Large intestine (tissue), 3 donors: ENCODE measurements around the gene GTPBP3. TPM values are rescaled to one million over a fixed set of nuclear protein-coding genes. Genes with fewer than 3 reads are reported as not detected.

ENCODE experiments used
- DNase-seq, 2 donors: peaks; one replicate each; pipeline versions ENCODE4 v3.0.0 to v3.0.0-alpha.2; 2013
- H3K27ac ChIP-seq: one replicate; pipeline ENCODE4 v1.5.1; 2013; ENCODE audit warnings: low read length
- H3K27me3 ChIP-seq: 2 replicates; pipeline ENCODE4 v1.6.1; 2013; ENCODE audit warnings: low read length; ENCODE audit not compliant: control insufficient read depth, insufficient read depth
- H3K36me3 ChIP-seq: 2 replicates; pipeline ENCODE4 v1.6.1; 2013; ENCODE audit warnings: low read length; ENCODE audit not compliant: control insufficient read depth, insufficient read depth
- H3K4me1 ChIP-seq: one replicate; pipeline ENCODE4 v1.6.1; 2013; ENCODE audit warnings: low read length; ENCODE audit not compliant: control insufficient read depth, insufficient read depth
- H3K4me3 ChIP-seq: one replicate; pipeline ENCODE4 v1.5.1; 2013; ENCODE audit warnings: low read length
- H3K9me3 ChIP-seq: one replicate; pipeline ENCODE4 v1.6.1; 2013; ENCODE audit warnings: mild to moderate bottlenecking, low read depth, low read length, moderate library complexity; ENCODE audit not compliant: control insufficient read depth
- WGBS: methylation state at CpG from one replicate; pipeline ENCODE4 v1.1.5; 2013; ENCODE audit warnings: low lambda C conversion rate; ENCODE audit not compliant: insufficient coverage; 5-methylcytosine and 5-hydroxymethylcytosine counted together
- polyA plus RNA-seq: library from polyadenylated mRNA; unstranded; fragments of 120-200 nt; gene quantifications from one replicate; pipeline ENCODE4 v1.2.1, GENCODE V29; 2013

The GTPBP3 gene
- polyA plus RNA-seq, 1 donor, result 18.2 TPM

DNA sequence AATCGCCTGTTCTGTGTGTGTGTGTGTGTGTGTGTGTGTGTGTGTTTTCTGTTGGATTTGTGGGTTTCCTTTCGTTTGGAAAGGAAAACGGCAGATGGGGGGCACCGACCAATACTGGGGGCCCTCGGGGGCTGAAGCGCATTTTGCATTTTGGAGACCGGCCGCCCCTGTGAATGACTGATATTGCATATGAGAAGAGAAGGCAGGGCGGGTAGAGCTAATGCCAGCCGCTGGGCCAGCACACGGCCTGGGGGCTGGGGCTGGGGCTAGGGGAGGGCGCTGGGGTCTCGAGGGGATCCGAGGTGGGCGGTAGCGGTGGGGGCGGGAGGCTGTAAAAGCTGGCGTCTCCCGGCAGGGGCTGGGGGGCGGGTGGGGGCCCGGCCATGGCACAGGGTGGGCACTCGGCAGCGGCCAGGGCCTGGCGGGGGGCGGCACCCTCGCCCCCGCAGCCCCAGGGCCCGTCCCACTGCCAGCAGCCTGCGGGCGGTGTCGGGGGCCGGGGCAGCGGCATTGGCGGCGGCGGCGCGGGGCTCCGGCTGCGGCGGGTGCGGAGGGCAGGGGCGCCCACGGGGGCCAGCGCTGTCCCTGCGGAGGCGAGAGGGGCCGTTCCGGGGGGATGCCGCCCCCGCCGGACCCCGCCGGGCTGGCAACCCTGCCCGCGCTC is 13.9 kb upstream of the GTPBP3 start:
- no peaks in the 10 kb centered on the region for H3K27me3 ChIP-seq
- H3K9me3 ChIP-seq, result no peaks in the 10 kb centered on the region
- no CpG with 5 or more reads among the region's 56 CpGs for WGBS
- no peak for DNase-seq
- peaks cover 8% of the 10 kb centered on the region for H3K4me1 ChIP-seq
- H3K27ac ChIP-seq, result no peak overlapping the region
- no peak overlapping the region for H3K4me3 ChIP-seq
- peaks cover 30% of the 10 kb centered on the region for H3K36me3 ChIP-seq

- no peak overlapping the region for H3K27ac ChIP-seq
- WGBS, result no CpG with 5 or more reads among the region's 7 CpGs
- H3K9me3 ChIP-seq, result no peaks in the 10 kb centered on the region
- peaks cover 28% of the 10 kb centered on the region for H3K36me3 ChIP-seq
- H3K4me3 ChIP-seq, result no peak overlapping the region
- DNase-seq, result no peak
- peaks cover 2% of the 10 kb centered on the region for H3K27me3 ChIP-seq
- peaks cover 8% of the 10 kb centered on the region for H3K4me1 ChIP-seq
Measured at GRCh38 chr19:17323964-17324332, 13.4 kb upstream of the GTPBP3 start.

- DNase-seq, result no peak
Measured at GRCh38 chr19:17324357-17325114, 12.8 kb upstream of the GTPBP3 start.

DNA sequence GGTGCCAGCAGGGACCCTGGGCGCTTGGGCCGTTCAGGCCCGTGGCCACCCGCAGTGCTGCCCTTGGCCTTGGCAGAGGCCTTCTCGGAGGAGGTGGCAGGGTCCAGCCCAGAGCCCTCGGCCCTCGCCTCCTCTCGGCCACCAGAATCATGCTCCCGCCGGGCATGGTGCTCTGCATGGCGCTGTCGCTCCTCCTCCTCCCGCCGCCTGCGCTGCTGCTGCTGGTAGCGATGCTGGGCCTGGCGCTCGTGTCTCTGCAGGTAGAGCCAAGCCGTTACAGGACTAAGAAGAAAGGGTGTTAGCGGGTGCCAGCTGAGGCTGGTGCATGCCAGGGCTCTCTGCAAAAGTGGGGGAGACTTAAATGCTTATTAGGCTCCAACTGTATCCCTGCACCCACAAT is 12.2 kb upstream of the GTPBP3 start:
- DNase-seq, result no peak
- Histone ChIP-seq H3K4me1 (peaks cover 11% of the 10 kb centered on the region), H3K27ac (no peak overlapping the region), H3K27me3 (peaks cover 14% of the 10 kb centered on the region), H3K4me3 (no peak overlapping the region), H3K36me3 (peaks cover 19% of the 10 kb centered on the region), H3K9me3 (peaks cover 6% of the 10 kb centered on the region)
- WGBS, result no CpG with 5 or more reads among the region's 20 CpGs

More at GRCh38 chr19:17324357-17325114, 12.8 kb upstream of the GTPBP3 start:
- Histone ChIP-seq H3K27me3 (peaks cover 8% of the 10 kb centered on the region), H3K27ac (no peak overlapping the region), H3K4me3 (no peak overlapping the region), H3K4me1 (peaks cover 11% of the 10 kb centered on the region), H3K36me3 (peaks cover 22% of the 10 kb centered on the region), H3K9me3 (peaks cover 3% of the 10 kb centered on the region)
- no CpG with 5 or more reads among the region's 28 CpGs for WGBS

- peaks cover 11% of the 10 kb centered on the region for H3K4me1 ChIP-seq
- 100% methylated on average over 1 of the region's 17 CpGs for WGBS
- no peak overlapping the region for H3K27ac ChIP-seq
- no peak for DNase-seq
- peaks cover 20% of the 10 kb centered on the region for H3K27me3 ChIP-seq
- peaks cover 12% of the 10 kb centered on the region for H3K36me3 ChIP-seq
- H3K4me3 ChIP-seq, result no peak overlapping the region
- peaks cover 9% of the 10 kb centered on the region for H3K9me3 ChIP-seq
Measured at GRCh38 chr19:17325881-17326594, 11.3 kb upstream of the GTPBP3 start.

DNA sequence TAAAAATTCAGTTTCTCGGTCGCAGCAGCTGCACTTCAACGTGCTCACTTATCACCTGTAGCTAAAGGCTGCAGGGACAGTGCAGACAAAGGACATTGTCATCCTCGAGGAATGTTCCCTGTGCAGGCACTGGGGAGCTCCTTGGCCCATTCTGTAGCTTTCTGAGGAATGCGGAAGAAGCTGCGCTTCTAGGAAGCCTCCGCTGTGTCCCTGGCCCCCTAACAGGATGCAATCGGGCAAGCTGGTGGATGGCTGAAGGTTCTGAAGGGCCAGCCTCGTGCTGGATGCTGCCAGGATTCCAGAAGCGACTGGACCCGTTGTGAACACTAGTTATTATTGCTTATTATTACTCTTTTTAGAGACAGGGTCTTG is 10.8 kb upstream of the GTPBP3 start:
- H3K4me1 ChIP-seq, result peaks cover 11% of the 10 kb centered on the region
- H3K9me3 ChIP-seq, result peaks cover 9% of the 10 kb centered on the region
- no peak overlapping the region for H3K27ac ChIP-seq
- peaks cover 20% of the 10 kb centered on the region for H3K27me3 ChIP-seq
- no peak for DNase-seq
- WGBS, result no CpG with 5 or more reads among the region's 11 CpGs
- peaks cover 9% of the 10 kb centered on the region for H3K36me3 ChIP-seq
- H3K4me3 ChIP-seq, result no peak overlapping the region

DNA sequence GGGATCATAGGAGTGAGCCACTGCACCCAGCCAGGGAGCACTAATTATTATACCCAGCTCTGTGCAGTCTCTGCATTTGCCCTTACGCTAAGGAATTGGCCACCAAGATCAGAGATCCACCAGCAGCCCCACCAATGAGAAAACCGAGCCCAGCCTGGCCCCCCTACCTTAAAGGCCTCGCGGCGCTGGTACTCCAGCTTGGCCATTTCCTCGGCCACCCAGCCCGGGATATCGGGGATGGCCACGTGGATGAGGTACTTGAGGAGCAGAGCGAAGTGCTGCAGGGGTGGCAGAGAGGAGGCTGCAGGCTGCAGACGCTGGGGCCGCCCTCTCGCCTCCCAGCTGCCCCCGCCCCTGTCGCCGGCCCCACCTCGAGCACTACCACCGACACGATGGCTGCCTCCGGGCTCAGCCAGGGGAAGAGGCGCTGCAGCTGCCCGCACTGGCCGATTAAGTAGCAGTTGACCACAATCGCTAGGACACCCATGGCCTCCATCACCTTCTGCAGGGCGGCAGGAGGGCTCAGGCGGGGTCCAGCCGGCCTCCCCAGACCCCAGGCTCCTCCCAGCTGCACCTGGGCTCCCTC is 10.2 kb upstream of the GTPBP3 start:
- H3K27ac ChIP-seq, result no peak overlapping the region
- WGBS, result no CpG with 5 or more reads among the region's 27 CpGs
- peaks cover 9% of the 10 kb centered on the region for H3K9me3 ChIP-seq
- H3K27me3 ChIP-seq, result peaks cover 20% of the 10 kb centered on the region
- peaks cover 3% of the 10 kb centered on the region for H3K36me3 ChIP-seq
- H3K4me1 ChIP-seq, result peaks cover 11% of the 10 kb centered on the region
- no peak for DNase-seq
- H3K4me3 ChIP-seq, result no peak overlapping the region

DNA sequence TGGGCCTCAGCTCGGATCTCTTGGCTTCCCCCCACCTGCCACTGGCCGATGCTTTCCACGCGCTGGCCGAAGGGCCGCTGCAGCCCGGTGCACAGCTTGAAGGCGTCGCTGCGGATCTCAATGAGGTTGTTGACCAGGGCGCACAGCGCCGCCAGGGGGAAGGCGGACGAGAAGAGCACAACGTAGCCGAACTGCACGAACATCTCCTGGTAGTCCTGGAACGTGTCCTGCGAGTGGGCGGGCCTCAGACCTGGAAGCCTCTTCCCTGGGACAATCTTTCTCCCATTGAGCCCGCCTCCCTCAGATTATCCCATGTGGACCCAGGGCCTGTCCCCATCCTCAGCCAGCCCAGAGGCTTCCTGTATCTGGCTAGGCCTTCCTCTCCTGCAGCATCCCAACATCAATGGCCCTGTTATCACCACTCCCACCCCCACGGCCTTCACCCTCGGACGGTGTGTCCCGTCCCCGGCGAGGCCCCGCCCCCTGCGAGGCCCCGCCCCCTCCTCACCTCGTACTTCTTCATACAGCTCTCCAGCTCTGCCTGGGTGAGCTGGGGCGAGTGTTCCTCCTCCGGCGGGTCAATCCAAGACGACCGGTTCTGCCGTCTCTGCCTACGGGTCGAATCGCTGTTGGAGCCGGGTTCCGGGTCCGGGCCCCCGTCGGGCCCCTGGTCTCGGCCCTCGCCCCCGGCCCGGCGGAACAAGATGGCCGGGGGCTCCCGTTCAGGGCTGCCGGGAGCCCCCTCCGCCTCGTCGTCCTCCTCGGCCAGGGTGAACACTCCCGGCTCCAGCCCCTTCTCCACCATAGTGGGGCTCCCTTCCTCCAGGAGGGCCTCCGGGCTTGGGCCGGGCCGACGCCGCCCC is 9.5 kb upstream of the GTPBP3 start:
- Histone ChIP-seq H3K9me3 (peaks cover 11% of the 10 kb centered on the region), H3K27me3 (peaks cover 20% of the 10 kb centered on the region), H3K4me3 (peak overlapping the region; percentile 46), H3K36me3 (no peaks in the 10 kb centered on the region), H3K27ac (peak overlapping the region; percentile 40), H3K4me1 (peaks cover 11% of the 10 kb centered on the region)
- WGBS, result no CpG with 5 or more reads among the region's 64 CpGs
- DNase-seq, result peak; percentile 60 to 86

DNA sequence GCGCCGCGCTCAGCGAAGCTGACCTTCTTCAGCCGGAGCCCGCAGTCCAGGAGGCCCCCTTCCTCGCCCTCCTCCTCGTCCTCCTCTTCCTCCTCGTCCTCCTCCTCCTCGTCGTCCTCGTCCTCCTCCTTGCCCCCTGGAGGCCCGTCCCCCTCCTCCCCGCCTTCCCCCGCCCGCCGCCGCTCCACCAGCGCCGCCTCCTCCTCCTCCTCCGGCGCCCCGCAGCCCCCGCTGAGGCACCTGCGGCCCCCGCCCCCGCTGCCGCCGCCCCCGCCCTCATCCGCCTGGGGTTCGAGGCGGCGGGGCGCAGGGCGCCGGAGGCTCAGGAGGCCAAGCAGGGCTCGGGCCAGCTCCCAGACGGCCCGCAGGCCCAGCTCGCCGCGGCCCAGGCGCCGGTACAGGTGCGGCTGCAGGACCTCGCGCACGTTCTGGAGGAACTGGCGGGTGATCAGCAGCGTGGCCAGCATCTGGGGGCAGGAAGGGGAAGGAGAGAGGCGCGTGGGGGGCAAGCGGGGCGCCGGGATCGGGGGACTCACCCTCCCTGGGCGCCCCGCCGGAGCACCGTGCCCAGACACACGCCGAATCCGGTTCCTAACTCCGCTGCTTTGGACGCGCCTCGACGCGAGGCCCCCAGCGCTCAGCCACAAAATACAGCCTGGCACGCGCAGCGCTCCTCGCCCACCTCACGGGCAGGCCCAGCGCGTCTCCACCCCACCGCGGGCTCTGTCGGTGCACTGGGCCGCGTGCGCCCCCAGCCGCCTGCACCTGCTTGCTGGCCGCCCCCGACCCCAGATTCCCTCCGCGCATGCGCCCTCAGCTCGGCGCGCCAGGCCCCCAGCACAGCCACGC is 8.6 kb upstream of the GTPBP3 start:
- peaks cover 16% of the 10 kb centered on the region for H3K9me3 ChIP-seq
- peaks cover 13% of the 10 kb centered on the region for H3K4me1 ChIP-seq
- WGBS, result no CpG with 5 or more reads among the region's 94 CpGs
- no peak overlapping the region for H3K27ac ChIP-seq
- H3K4me3 ChIP-seq, result peak overlapping the region; percentile 46
- H3K27me3 ChIP-seq, result peaks cover 20% of the 10 kb centered on the region
- no peaks in the 10 kb centered on the region for H3K36me3 ChIP-seq
- peak in 1 of 2 donors; percentile 34 for DNase-seq
